Panc1 (cell line): ENCODE results near the gene LETM1. TPM values are rescaled to one million over a fixed set of nuclear protein-coding genes. Genes with fewer than 3 reads are reported as not detected.

ENCODE experiments used
- ATAC-seq: fragments of 200-7000 bp; cut with Tn5 transposase; 2 replicates; pipeline ENCODE4 v1.9.1; 2020; ENCODE audit warnings: mild to moderate bottlenecking, moderate library complexity
- BruUV-seq: library from RNA; stranded (reverse); fragments of 400-500 nt; replicated peaks from 2 replicates; lab custom pipeline; 2021; lab: Mats Ljungman, UMichigan
- CTCF ChIA-PET: fragments of 300-600 bp; sonication (Branson Sonifier 250); formaldehyde crosslinking; loops from one replicate; lab custom pipeline; 2022; ENCODE audit warnings: antibody characterized with exemption; lab: Charles Lee
- POLR2A ChIA-PET: fragments of 300-600 bp; sonication (Branson Sonifier 250); formaldehyde crosslinking; loops from one replicate; lab custom pipeline; 2022; ENCODE audit warnings: antibody characterized with exemption; lab: Charles Lee
- DNase-seq: peaks from one replicate; pipeline ENCODE4 v3.0.0-alpha.2; 2010; ENCODE audit warnings: low read depth, low spot score
- H3K27ac ChIP-seq: 2 replicates; pipeline ENCODE4 v1.5.1; 2011; ENCODE audit warnings: mild to moderate bottlenecking, low read length, inconsistent platforms
- H3K27me3 ChIP-seq: fragments of 200-500 bp; sonication (Bioruptor generic); 2 replicates; pipeline ENCODE4 v1.6.0; 2014; ENCODE audit warnings: low read length, inconsistent platforms; ENCODE audit not compliant: control insufficient read depth, insufficient read depth
- H3K36me3 ChIP-seq: fragments of 200-500 bp; sonication (Bioruptor generic); 2 replicates; pipeline ENCODE4 v1.5.1; 2014; ENCODE audit warnings: inconsistent platforms, mild to moderate bottlenecking, low read length, moderate library complexity; ENCODE audit not compliant: control insufficient read depth, insufficient read depth
- H3K4me1 ChIP-seq: 2 replicates; pipeline ENCODE4 v1.5.1; 2011; ENCODE audit warnings: inconsistent platforms, mild to moderate bottlenecking, low read length, moderate library complexity; ENCODE audit not compliant: control insufficient read depth, insufficient read depth
- H3K4me3 ChIP-seq, 2 experiments: 2 replicates each; pipeline ENCODE4 v1.5.1; 2011 to 2012; ENCODE audit warnings: low read depth in 2 of 2, low read length in 2 of 2, mild to moderate bottlenecking in 2 of 2, inconsistent platforms in 1 of 2, moderate library complexity in 1 of 2
- H3K9me3 ChIP-seq: fragments of 200-500 bp; sonication (Bioruptor generic); 2 replicates; pipeline ENCODE4 v1.5.1; 2014; ENCODE audit warnings: low read depth, mild to moderate bottlenecking, inconsistent platforms, low read length, moderate library complexity; ENCODE audit not compliant: control insufficient read depth, insufficient read depth
- POLR2AphosphoS5 ChIP-seq: IDR thresholded peaks from 2 replicates; pipeline ENCODE4 v1.6.1; 2012; ENCODE audit warnings: mild to moderate bottlenecking, low read depth, low read length, moderate library complexity
- SIN3A ChIP-seq: IDR thresholded peaks from 2 replicates; pipeline ENCODE4 v1.6.1; 2012; ENCODE audit warnings: low read depth, mild to moderate bottlenecking, low read length, moderate library complexity, borderline replicate concordance; ENCODE audit not compliant: insufficient read depth
- TCF7L2 ChIP-seq: IDR thresholded peaks from 2 replicates; pipeline ENCODE4 v1.6.1; 2011; ENCODE audit warnings: mild to moderate bottlenecking, low read depth, low read length, inconsistent platforms
- in situ Hi-C: cut with HindIII; loops from 2 replicates; pipeline ENCODE4 v1.10.0; 2016; ENCODE audit warnings: low sequenced_read_pairs, low pct_unique_long_range_greater_than_20kb
- intact Hi-C: fragments of 100-400 bp; cut with micrococcal nuclease; formaldehyde crosslinking; loops from one replicate; pipeline ENCODE4 v1.10.0; 2022; ENCODE audit not compliant: unreplicated experiment
- total RNA-seq: library from RNA; stranded (reverse); gene quantifications from one replicate; pipeline ENCODE4 v1.2.1, GENCODE V29; 2021; ENCODE audit not compliant: unreplicated experiment
- TF ChIP-seq, protein P1 (sequence below): fragments of 450-650 bp; IDR thresholded peaks from 2 replicates; pipeline ENCODE4 v1.5.1; 2017; ENCODE audit warnings: mild to moderate bottlenecking
- TF ChIP-seq, protein P2 (sequence below), 2 experiments: IDR thresholded peaks; 2 replicates each; pipeline ENCODE4 v1.6.1; 2011 to 2012; ENCODE audit warnings: low read depth in 2 of 2, control low read depth in 1 of 2, low read length in 1 of 2, mild to moderate bottlenecking in 1 of 2, moderate library complexity in 1 of 2; ENCODE audit not compliant: insufficient read depth in 1 of 2

The LETM1 gene
- total RNA-seq, 1 experiment from 2014 or later: 67.6 TPM

DNA sequence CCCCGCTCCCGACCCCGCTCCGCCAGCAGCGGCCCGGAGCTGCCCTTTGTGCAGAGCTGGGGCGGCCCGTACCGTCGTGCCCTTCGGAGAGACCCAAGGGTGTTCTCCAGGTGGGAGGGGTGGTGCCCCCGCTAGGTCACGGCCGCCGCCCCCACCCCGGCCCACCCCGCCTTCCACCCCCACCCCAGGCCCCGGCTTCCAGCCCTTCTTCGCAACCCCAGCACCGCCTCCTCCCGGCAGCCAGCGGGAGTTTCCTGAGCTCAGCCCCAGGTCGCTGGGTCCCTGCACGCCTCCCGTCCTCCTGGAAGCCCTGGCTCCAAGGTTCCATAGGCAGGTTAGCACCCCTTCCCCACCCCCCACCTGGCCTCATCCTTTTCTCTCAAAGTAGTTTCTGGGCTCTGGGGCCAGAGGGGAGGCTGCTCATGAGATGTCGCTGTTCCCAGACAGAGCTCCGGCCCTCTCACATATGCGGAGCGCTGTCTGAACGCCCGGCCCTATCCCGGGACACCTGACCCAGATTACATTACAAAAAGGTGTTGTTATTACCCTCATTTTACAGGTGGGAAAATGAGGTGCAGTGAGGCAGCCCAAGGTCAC is 88.1 kb downstream of the LETM1 start:
- peak overlapping the region in 1 of 2 experiments; percentile 15; a peak in 1 of 4 replicates for H3K4me3 ChIP-seq
- BruUV-seq: no TSS peak
- no peaks in the 10 kb centered on the region for H3K9me3 ChIP-seq
- in situ Hi-C loops: no loop called here
- TF ChIP-seq SIN3A (no peak), POLR2AphosphoS5 (no peak), TCF7L2 (no peak)
- TF ChIP-seq, protein P1, sequence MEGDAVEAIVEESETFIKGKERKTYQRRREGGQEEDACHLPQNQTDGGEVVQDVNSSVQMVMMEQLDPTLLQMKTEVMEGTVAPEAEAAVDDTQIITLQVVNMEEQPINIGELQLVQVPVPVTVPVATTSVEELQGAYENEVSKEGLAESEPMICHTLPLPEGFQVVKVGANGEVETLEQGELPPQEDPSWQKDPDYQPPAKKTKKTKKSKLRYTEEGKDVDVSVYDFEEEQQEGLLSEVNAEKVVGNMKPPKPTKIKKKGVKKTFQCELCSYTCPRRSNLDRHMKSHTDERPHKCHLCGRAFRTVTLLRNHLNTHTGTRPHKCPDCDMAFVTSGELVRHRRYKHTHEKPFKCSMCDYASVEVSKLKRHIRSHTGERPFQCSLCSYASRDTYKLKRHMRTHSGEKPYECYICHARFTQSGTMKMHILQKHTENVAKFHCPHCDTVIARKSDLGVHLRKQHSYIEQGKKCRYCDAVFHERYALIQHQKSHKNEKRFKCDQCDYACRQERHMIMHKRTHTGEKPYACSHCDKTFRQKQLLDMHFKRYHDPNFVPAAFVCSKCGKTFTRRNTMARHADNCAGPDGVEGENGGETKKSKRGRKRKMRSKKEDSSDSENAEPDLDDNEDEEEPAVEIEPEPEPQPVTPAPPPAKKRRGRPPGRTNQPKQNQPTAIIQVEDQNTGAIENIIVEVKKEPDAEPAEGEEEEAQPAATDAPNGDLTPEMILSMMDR: no peak; the same call in 1 of the 2 replicates
- TF ChIP-seq, protein P2, sequence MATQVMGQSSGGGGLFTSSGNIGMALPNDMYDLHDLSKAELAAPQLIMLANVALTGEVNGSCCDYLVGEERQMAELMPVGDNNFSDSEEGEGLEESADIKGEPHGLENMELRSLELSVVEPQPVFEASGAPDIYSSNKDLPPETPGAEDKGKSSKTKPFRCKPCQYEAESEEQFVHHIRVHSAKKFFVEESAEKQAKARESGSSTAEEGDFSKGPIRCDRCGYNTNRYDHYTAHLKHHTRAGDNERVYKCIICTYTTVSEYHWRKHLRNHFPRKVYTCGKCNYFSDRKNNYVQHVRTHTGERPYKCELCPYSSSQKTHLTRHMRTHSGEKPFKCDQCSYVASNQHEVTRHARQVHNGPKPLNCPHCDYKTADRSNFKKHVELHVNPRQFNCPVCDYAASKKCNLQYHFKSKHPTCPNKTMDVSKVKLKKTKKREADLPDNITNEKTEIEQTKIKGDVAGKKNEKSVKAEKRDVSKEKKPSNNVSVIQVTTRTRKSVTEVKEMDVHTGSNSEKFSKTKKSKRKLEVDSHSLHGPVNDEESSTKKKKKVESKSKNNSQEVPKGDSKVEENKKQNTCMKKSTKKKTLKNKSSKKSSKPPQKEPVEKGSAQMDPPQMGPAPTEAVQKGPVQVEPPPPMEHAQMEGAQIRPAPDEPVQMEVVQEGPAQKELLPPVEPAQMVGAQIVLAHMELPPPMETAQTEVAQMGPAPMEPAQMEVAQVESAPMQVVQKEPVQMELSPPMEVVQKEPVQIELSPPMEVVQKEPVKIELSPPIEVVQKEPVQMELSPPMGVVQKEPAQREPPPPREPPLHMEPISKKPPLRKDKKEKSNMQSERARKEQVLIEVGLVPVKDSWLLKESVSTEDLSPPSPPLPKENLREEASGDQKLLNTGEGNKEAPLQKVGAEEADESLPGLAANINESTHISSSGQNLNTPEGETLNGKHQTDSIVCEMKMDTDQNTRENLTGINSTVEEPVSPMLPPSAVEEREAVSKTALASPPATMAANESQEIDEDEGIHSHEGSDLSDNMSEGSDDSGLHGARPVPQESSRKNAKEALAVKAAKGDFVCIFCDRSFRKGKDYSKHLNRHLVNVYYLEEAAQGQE (IDR thresholded peaks at IDR 0.05; ENCODE audit: insufficient read depth in 1 of 2, low read depth in 2 of 2, low read length in 1 of 2): no peak
- H3K4me1 ChIP-seq: peaks cover 9% of the 10 kb centered on the region; the same call in 1 of the 2 replicates
- peak; percentile 67 for ATAC-seq
- intact Hi-C loops: no loop called here
- no peaks in the 10 kb centered on the region for H3K27me3 ChIP-seq
- H3K36me3 ChIP-seq: no peaks in the 10 kb centered on the region
- ChIA-PET POLR2A (interaction anchor here (0.6 kb wide), 2 partner anchors 10 to 116 kb away, joined by 4 to 10 read pairs; no protein-coding TSS in a partner anchor), CTCF (interaction anchor here (0.5 to 1.0 kb wide), 11 partner anchors 10 to 193 kb away, joined by 3 to 15 read pairs (median 5); no protein-coding TSS in a partner anchor)
- H3K27ac ChIP-seq: no peak overlapping the region
- DNase-seq: no peak

DNA sequence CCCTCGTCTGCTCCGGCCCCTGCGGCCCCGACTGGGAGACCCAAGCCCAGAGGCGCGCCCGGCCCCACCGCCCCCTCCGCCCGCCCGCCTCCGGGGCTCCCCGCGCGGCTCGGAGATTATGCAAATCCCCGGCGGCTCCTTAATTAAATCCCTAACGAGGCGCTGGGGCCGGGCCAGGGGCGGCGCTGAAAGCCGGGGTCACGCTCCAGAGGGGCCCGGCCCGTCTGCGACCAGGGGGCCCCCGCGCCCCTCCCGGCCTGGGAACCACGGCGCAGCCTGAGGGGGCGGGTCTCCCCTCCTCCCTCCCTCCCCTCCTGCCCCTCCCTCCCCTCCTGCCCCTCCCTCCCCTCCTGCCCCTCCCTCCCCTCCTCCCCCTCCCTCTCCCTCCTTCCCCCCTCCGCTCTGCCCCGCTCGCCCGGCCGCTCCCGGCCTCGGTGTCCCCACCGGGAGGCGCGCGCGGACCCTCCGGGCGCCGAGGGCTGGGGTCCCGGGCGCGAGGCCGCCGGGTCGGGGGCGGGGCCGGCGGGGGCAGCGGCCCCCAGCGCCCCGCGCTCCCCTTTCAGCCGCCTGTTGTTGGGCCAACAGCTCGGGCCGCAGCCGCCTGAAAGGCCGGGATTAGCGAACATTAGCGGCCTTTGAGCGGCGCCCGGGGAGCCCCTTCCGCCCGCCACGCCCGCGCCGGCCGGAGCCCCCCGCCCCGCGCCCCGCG is 88.7 kb downstream of the LETM1 start:
- POLR2A ChIA-PET: interaction anchor here (0.6 kb wide), 1 partner anchor 11 kb away, joined by 4 read pairs; no protein-coding TSS in a partner anchor
- in situ Hi-C loops (no loop called here), intact Hi-C loops (no loop called here)
- ATAC-seq (peak; percentile 17; the same call in 1 of the 2 replicates), DNase-seq (no peak)
- Histone ChIP-seq H3K36me3 (no peaks in the 10 kb centered on the region), H3K27me3 (no peaks in the 10 kb centered on the region), H3K9me3 (no peaks in the 10 kb centered on the region), H3K4me3 (peak overlapping the region in 1 of 2 experiments; percentile 15; a peak in 2 of 4 replicates), H3K4me1 (peaks cover 9% of the 10 kb centered on the region; the same call in 1 of the 2 replicates), H3K27ac (no peak overlapping the region)
- CTCF ChIA-PET: interaction anchor here (1.0 kb wide), 1 partner anchor 19 kb away, joined by 15 read pairs; no protein-coding TSS in a partner anchor
- no TSS peak for BruUV-seq
- TF ChIP-seq SIN3A: no peak
- TF ChIP-seq, protein P2 (IDR thresholded peaks at IDR 0.05; ENCODE audit: insufficient read depth in 1 of 2, low read depth in 2 of 2, low read length in 1 of 2): no peak
- TF ChIP-seq TCF7L2: no peak
- TF ChIP-seq, protein P1: no peak
- TF ChIP-seq POLR2AphosphoS5: no peak
